CD8-positive, alpha-beta memory T cell (primary cell): ENCODE data around the gene MOB2. TPM values are rescaled to one million over a fixed set of nuclear protein-coding genes. Genes with fewer than 3 reads are reported as not detected.

Experiments
- CTCF ChIA-PET: fragments of 350-600 bp; sonication (Branson Sonifier 250); formaldehyde crosslinking; loops from one replicate; lab custom pipeline; 2021; ENCODE audit warnings: antibody characterized with exemption; lab: Charles Lee
- POLR2A ChIA-PET: fragments of 350-600 bp; sonication (Branson Sonifier 250); formaldehyde crosslinking; loops from one replicate; lab custom pipeline; 2021; ENCODE audit warnings: antibody characterized with exemption; lab: Charles Lee
- DNase-seq, 5 donors: peaks; one replicate each; pipeline versions ENCODE4 v3.0.0 to v3.0.0-alpha.2; 2020 to 2022; ENCODE audit warnings: mixed read lengths in 1 of 5
- H3K27ac ChIP-seq: one replicate; pipeline ENCODE4 v1.7.0; 2013; ENCODE audit warnings: low read depth, mild to moderate bottlenecking, low read length, moderate library complexity
- H3K27me3 ChIP-seq: 2 replicates; pipeline ENCODE4 v1.7.0; 2013; ENCODE audit warnings: low read length, mild to moderate bottlenecking; ENCODE audit not compliant: insufficient read depth, poor library complexity, severe bottlenecking
- H3K36me3 ChIP-seq: 2 replicates; pipeline ENCODE4 v1.7.0; 2013; ENCODE audit warnings: mild to moderate bottlenecking, low read length, moderate library complexity; ENCODE audit not compliant: insufficient read depth
- H3K4me1 ChIP-seq: 2 replicates; pipeline ENCODE4 v1.7.0; 2013; ENCODE audit warnings: mild to moderate bottlenecking, low read length, moderate library complexity; ENCODE audit not compliant: insufficient read depth
- H3K4me3 ChIP-seq: 2 replicates; pipeline ENCODE4 v1.7.0; 2013; ENCODE audit warnings: mild to moderate bottlenecking, low read length
- H3K9me3 ChIP-seq: 2 replicates; pipeline ENCODE4 v1.7.0; 2013; ENCODE audit warnings: mild to moderate bottlenecking, low read length
- H3K27ac Mint-ChIP-seq, 8 donors: one replicate each; pipeline ENCODE4 v1.8.0; 2020 to 2021; ENCODE audit warnings: mixed read lengths in 8 of 8, mild to moderate bottlenecking in 6 of 8, inconsistent platforms in 3 of 8, moderate library complexity in 3 of 8
- H3K27me3 Mint-ChIP-seq, 2 donors: one replicate each; pipeline ENCODE4 v1.8.0; 2020 to 2021; ENCODE audit warnings: mixed read lengths in 2 of 2, mild to moderate bottlenecking in 1 of 2, moderate library complexity in 1 of 2
- H3K36me3 Mint-ChIP-seq, 3 donors: one replicate each; pipeline ENCODE4 v1.8.0; 2020 to 2021; ENCODE audit warnings: mixed read lengths in 3 of 3, inconsistent platforms in 1 of 3, mild to moderate bottlenecking in 1 of 3
- H3K4me1 Mint-ChIP-seq, 3 donors: one replicate each; pipeline ENCODE4 v1.8.0; 2020 to 2021; ENCODE audit warnings: mixed read lengths in 3 of 3, inconsistent platforms in 1 of 3, mild to moderate bottlenecking in 1 of 3
- H3K4me3 Mint-ChIP-seq, 7 donors: one replicate each; pipeline ENCODE4 v1.8.0; 2020 to 2021; ENCODE audit warnings: mixed read lengths in 7 of 7, mild to moderate bottlenecking in 6 of 7, moderate library complexity in 4 of 7, inconsistent platforms in 2 of 7
- H3K9me3 Mint-ChIP-seq, 5 donors: one replicate each; pipeline ENCODE4 v1.8.0; 2020 to 2022; ENCODE audit warnings: mixed read lengths in 5 of 5, mild to moderate bottlenecking in 3 of 5, moderate library complexity in 2 of 5, inconsistent platforms in 1 of 5
- polyA plus RNA-seq: library from polyadenylated mRNA; unstranded; fragments of 300-500 nt; fragmentation: Illumina TruSeq; gene quantifications from one replicate; pipeline ENCODE4 v1.2.3, GENCODE V29; 2021
- total RNA-seq, 2 experiments: library from RNA; stranded (reverse); gene quantifications; one replicate each; pipeline ENCODE4 v1.2.3, GENCODE V29; 2021

The MOB2 gene
- total and polyA plus RNA-seq, 3 experiments from 2014 or later, result 26.6 to 67.4 (median 28.7) TPM

- POLR2A ChIA-PET, result interaction anchor here (0.9 kb wide), 1 partner anchor 151 kb away, joined by 3 read pairs; no protein-coding TSS in a partner anchor
- H3K27ac Mint-ChIP-seq, result no peak overlapping the region
- no peaks in the 10 kb centered on the region for H3K4me1 ChIP-seq
Observed at GRCh38 chr11:1444823-1445422, 41.7 kb downstream of the MOB2 start.

GRCh38 chr11:1444321-1444720, 42.3 kb downstream of the MOB2 start:
- Histone ChIP-seq H3K36me3 (no peaks in the 10 kb centered on the region), H3K9me3 (no peaks in the 10 kb centered on the region), H3K27me3 (no peaks in the 10 kb centered on the region), H3K4me1 (no peaks in the 10 kb centered on the region), H3K27ac (no peak overlapping the region), H3K4me3 (no peak overlapping the region)
- no peaks in the 10 kb centered on the region for H3K9me3 Mint-ChIP-seq
- ChIA-PET CTCF (interaction anchor here (1.0 kb wide), 1 partner anchor 131 kb away, joined by 3 read pairs; no protein-coding TSS in a partner anchor), POLR2A (interaction anchor here (0.9 kb wide), 1 partner anchor 152 kb away, joined by 3 read pairs; no protein-coding TSS in a partner anchor)
- H3K4me3 Mint-ChIP-seq, result no peak overlapping the region
- peaks cover 0 to 1% of the 10 kb centered on the region in 2 donors for H3K27me3 Mint-ChIP-seq
- DNase-seq, result no peak
- H3K36me3 Mint-ChIP-seq, result no peaks in the 10 kb centered on the region
- no peaks in the 10 kb centered on the region for H3K4me1 Mint-ChIP-seq
- no peak overlapping the region for H3K27ac Mint-ChIP-seq

More at GRCh38 chr11:1444823-1445422, 41.7 kb downstream of the MOB2 start:
- Histone ChIP-seq H3K27me3 (no peaks in the 10 kb centered on the region), H3K9me3 (no peaks in the 10 kb centered on the region), H3K27ac (no peak overlapping the region), H3K4me3 (no peak overlapping the region), H3K36me3 (no peaks in the 10 kb centered on the region)
- CTCF ChIA-PET, result interaction anchor here (1.0 kb wide), 1 partner anchor 130 kb away, joined by 3 read pairs; no protein-coding TSS in a partner anchor
- Mint-ChIP-seq H3K9me3 (no peaks in the 10 kb centered on the region), H3K4me3 (no peak overlapping the region), H3K27me3 (peaks cover 0 to 1% of the 10 kb centered on the region in 2 donors), H3K36me3 (no peaks in the 10 kb centered on the region), H3K4me1 (no peaks in the 10 kb centered on the region)
- DNase-seq, result no peak

GRCh38 chr11:1443737-1444136, 42.8 kb downstream of the MOB2 start:
- no peak overlapping the region for H3K4me3 ChIP-seq
- no peaks in the 10 kb centered on the region for H3K9me3 ChIP-seq
- ChIA-PET CTCF (no interaction called here), POLR2A (no interaction called here)
- no peaks in the 10 kb centered on the region for H3K4me1 Mint-ChIP-seq
- no peak overlapping the region for H3K4me3 Mint-ChIP-seq
- no peaks in the 10 kb centered on the region for H3K36me3 Mint-ChIP-seq
- H3K27ac ChIP-seq, result no peak overlapping the region
- DNase-seq, result no peak
- peaks cover 0 to 1% of the 10 kb centered on the region in 2 donors for H3K27me3 Mint-ChIP-seq
- H3K36me3 ChIP-seq, result no peaks in the 10 kb centered on the region
- no peaks in the 10 kb centered on the region for H3K4me1 ChIP-seq
- peak overlapping the region in 1 of 8 donors; percentile 92 for H3K27ac Mint-ChIP-seq
- H3K27me3 ChIP-seq, result no peaks in the 10 kb centered on the region
- H3K9me3 Mint-ChIP-seq, result no peaks in the 10 kb centered on the region

GRCh38 chr11:1442807-1443366, 43.7 kb downstream of the MOB2 start:
- Histone ChIP-seq H3K4me3 (no peak overlapping the region), H3K4me1 (no peaks in the 10 kb centered on the region), H3K27ac (no peak overlapping the region), H3K9me3 (no peaks in the 10 kb centered on the region), H3K36me3 (no peaks in the 10 kb centered on the region), H3K27me3 (no peaks in the 10 kb centered on the region)
- Mint-ChIP-seq H3K4me1 (no peaks in the 10 kb centered on the region), H3K27me3 (peaks cover 0 to 1% of the 10 kb centered on the region in 2 donors), H3K4me3 (no peak overlapping the region), H3K27ac (no peak overlapping the region), H3K36me3 (no peaks in the 10 kb centered on the region), H3K9me3 (no peaks in the 10 kb centered on the region)
- CTCF ChIA-PET, result no interaction called here
- DNase-seq, result no peak
- POLR2A ChIA-PET, result no interaction called here

- no peak overlapping the region for H3K4me3 ChIP-seq
- POLR2A ChIA-PET, result no interaction called here
- no peaks in the 10 kb centered on the region for H3K4me1 ChIP-seq
- no peak for DNase-seq
- no peaks in the 10 kb centered on the region for H3K27me3 ChIP-seq
- peaks cover 0 to 1% of the 10 kb centered on the region in 2 donors for H3K27me3 Mint-ChIP-seq
- no peak overlapping the region for H3K27ac Mint-ChIP-seq
- H3K36me3 ChIP-seq, result no peaks in the 10 kb centered on the region
- no peak overlapping the region for H3K4me3 Mint-ChIP-seq
- H3K27ac ChIP-seq, result no peak overlapping the region
- CTCF ChIA-PET, result no interaction called here
- H3K36me3 Mint-ChIP-seq, result no peaks in the 10 kb centered on the region
- no peaks in the 10 kb centered on the region for H3K4me1 Mint-ChIP-seq
- no peaks in the 10 kb centered on the region for H3K9me3 ChIP-seq
- H3K9me3 Mint-ChIP-seq, result no peaks in the 10 kb centered on the region
Observed at GRCh38 chr11:1442163-1442562, 44.4 kb downstream of the MOB2 start.

- no peak overlapping the region for H3K4me3 ChIP-seq
- H3K4me3 Mint-ChIP-seq, result no peak overlapping the region
- H3K4me1 ChIP-seq, result no peaks in the 10 kb centered on the region
- H3K27ac Mint-ChIP-seq, result no peak overlapping the region
- H3K4me1 Mint-ChIP-seq, result no peaks in the 10 kb centered on the region
- no peaks in the 10 kb centered on the region for H3K36me3 Mint-ChIP-seq
- no peaks in the 10 kb centered on the region for H3K9me3 Mint-ChIP-seq
- no peaks in the 10 kb centered on the region for H3K9me3 ChIP-seq
- H3K36me3 ChIP-seq, result no peaks in the 10 kb centered on the region
- H3K27ac ChIP-seq, result no peak overlapping the region
- CTCF ChIA-PET, result no interaction called here
- POLR2A ChIA-PET, result no interaction called here
- no peak for DNase-seq
- H3K27me3 Mint-ChIP-seq, result peaks cover 0 to 1% of the 10 kb centered on the region in 2 donors
- no peaks in the 10 kb centered on the region for H3K27me3 ChIP-seq
Observed at GRCh38 chr11:1440496-1440895, 46.1 kb downstream of the MOB2 start.

DNA sequence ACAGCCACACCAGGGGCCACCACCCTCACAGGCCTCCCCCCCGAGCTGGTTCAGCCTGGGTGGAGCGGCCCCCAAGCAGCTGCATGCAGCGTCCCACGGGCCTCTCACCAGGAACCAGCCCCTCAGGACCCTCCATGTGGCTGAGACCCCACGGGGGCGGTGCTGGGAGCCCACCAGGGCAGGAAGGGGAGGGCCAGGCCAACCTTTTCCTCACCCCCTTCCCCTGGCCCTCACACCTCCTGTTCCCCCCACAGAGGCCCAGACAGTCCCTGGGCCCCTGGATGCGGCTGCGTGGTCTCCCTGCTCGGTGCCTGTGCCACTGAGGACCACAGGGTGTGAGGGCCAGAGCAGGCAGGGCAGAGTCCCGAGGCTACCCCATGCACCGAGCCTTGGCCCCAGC, 46.5 kb downstream of the MOB2 start:
- no peaks in the 10 kb centered on the region for H3K36me3 ChIP-seq
- Mint-ChIP-seq H3K36me3 (no peaks in the 10 kb centered on the region), H3K4me3 (no peak overlapping the region), H3K27me3 (peaks cover 0 to 1% of the 10 kb centered on the region in 2 donors), H3K4me1 (no peaks in the 10 kb centered on the region), H3K27ac (no peak overlapping the region), H3K9me3 (no peaks in the 10 kb centered on the region)
- H3K27me3 ChIP-seq, result no peaks in the 10 kb centered on the region
- no peaks in the 10 kb centered on the region for H3K4me1 ChIP-seq
- no peak overlapping the region for H3K27ac ChIP-seq
- ChIA-PET POLR2A (no interaction called here), CTCF (no interaction called here)
- H3K9me3 ChIP-seq, result no peaks in the 10 kb centered on the region
- DNase-seq, result no peak
- H3K4me3 ChIP-seq, result no peak overlapping the region

DNA sequence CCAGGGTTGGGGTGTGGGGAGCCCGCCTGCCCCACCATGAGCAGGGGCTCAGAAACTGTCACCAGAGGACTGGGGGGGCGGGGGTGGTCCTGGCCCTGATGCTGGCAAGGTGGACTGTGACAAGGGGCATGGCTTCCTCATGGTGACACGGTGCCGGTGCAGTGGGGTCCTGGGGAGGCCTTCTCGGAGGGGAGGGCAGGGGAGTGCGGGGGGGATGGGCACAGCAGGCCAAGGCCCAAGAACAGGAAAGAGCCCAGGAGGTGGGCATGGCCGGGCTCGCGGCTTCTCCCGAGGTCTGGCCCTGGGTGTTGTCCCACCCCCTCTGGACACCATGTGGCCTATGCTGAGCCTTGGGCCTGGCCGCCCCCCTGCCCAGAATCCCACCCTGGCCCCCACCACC, 47.2 kb downstream of the MOB2 start:
- POLR2A ChIA-PET, result no interaction called here
- Mint-ChIP-seq H3K4me1 (no peaks in the 10 kb centered on the region), H3K27ac (no peak overlapping the region), H3K4me3 (no peak overlapping the region), H3K9me3 (no peaks in the 10 kb centered on the region), H3K36me3 (no peaks in the 10 kb centered on the region), H3K27me3 (no peaks in the 10 kb centered on the region)
- no peak for DNase-seq
- CTCF ChIA-PET, result no interaction called here
- H3K4me1 ChIP-seq, result no peaks in the 10 kb centered on the region
- no peaks in the 10 kb centered on the region for H3K27me3 ChIP-seq
- no peaks in the 10 kb centered on the region for H3K36me3 ChIP-seq
- H3K27ac ChIP-seq, result no peak overlapping the region
- H3K4me3 ChIP-seq, result no peak overlapping the region
- no peaks in the 10 kb centered on the region for H3K9me3 ChIP-seq
